GM19239 (cell line): ENCODE data around the gene SMIM44.

ENCODE experiments used
- DNase-seq: peaks from one replicate; pipeline ENCODE4 v3.0.0; 2011; ENCODE audit warnings: low spot score; ENCODE audit not compliant: insufficient read length
- FAIRE-seq: peaks from 2 replicates; lab custom pipeline; 2011; peaks lifted over from hg19 to GRCh38; lab: Jason Lieb, UNC

The SMIM44 gene

DNA sequence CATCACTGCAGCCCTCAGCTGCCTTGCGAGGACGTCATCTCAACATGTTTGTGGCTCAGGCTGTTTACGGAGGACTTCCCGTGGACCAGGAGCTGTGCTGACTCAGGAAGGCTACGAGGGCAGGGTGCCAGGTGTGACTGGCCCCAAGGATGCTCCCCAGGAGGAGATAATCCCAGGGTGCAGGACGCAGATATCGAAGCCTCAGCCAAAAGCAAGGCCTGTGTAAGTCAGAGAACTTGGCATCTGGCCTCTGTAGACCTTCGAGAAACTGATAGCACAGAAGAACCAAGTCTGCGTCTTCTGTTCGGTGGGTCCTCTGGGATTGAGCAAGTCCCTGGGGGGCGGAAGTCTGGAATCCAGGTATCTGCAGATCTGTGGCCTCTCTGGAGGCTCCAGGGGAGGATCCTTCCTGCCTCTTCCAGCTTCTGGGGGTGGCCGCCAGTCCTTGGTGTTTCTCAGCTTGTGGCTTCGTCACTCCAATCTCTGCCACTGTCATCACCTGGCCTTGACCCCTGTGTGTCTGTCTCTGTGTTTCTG is 19.9 kb upstream of the SMIM44 start:
- DNase-seq, result no peak
- no peak for FAIRE-seq

DNA sequence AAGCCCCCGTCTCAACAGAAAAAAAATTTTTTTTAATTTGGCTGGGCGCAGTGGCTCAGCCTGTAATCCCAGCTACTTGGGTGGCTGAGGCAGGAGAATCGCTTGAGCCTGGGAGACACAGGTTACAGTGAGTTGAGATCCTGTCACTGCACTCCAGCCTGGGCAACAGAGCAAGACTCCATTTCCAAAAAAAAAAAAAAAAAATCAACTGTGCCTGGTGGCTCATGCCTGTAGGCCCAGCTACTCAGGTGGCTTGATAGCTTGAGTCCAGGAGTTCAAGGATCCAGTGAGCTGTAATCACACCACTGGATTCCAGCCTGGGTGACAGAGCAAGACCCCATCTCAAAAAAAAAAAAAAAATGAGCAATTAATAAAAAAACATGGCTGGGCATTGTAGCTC is 18.5 kb upstream of the SMIM44 start:
- FAIRE-seq, result no peak
- no peak for DNase-seq

DNA sequence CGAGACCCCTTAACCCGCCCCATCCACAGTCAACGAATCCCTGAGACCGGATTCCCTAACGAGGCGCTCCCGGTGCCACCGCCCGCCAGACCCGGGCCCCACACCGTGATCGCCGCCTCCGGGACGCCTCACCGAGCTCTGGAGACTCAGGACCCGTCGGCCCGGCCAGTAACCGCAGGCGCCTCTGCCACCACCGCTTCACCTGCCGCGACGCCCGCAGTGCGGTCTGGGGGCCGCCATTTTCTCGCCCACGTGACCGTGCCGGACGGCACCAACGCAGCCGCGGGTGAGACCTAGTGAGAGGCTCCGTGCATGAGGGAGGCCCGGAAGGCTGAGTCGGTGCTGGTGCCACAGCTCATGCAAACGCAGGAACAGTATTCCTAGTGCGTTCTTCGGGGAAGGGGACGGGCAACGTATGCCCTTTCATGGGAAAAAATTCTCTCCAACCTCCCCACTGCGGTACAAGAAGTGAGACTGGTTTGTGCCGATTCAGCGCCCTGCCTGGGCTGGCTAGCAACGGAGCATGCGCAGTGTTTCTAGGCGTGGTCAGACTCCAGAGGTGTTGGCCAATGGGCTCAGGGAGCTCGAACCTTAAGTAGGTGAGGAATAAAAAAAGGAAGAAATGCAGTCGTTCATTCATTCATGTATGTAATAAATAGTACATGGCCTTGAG is 17.3 kb upstream of the SMIM44 start, which contains the start of gene DOHH:
Gene DOHH, minus strand, starts transcription at position 246 of the 673 bp plus-strand sequence. CDS start 3,860 bp downstream, outside the sequence.
- FAIRE-seq (peak; percentile 100), DNase-seq (peak; percentile 95)

DNA sequence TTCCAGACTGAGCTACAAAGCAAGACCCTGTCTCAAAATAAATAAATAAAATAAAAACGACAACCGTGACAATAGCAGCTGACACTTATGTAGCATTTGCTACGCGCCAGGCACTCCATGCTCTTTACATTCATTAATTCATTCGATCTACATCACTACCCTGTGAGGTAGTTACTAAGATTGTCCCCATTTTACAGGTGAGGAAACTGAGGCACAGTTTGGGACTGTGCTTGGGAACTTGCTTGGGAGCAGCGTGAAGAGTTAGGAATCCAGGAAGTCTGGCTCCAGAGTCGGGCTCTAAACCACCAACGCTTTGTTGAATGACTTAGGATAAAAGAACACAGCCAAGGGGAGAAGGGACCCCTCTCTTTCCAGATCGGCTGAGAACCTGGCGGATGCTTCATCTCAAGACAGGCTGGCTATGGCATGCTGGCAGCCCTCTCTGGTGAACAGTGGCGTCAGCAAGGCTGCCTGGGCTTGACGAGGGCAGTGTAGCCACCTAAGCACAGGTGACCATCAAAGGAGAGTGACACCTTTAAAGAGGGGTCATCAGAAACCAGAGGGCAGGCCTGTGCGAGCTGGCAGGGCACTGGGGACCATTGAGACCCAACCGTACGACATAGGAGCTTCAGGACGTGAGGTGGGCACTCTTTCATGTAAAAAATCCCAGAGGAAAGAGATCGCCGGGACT is 16.6 kb upstream of the SMIM44 start:
- DNase-seq, result no peak
- no peak for FAIRE-seq

DNA sequence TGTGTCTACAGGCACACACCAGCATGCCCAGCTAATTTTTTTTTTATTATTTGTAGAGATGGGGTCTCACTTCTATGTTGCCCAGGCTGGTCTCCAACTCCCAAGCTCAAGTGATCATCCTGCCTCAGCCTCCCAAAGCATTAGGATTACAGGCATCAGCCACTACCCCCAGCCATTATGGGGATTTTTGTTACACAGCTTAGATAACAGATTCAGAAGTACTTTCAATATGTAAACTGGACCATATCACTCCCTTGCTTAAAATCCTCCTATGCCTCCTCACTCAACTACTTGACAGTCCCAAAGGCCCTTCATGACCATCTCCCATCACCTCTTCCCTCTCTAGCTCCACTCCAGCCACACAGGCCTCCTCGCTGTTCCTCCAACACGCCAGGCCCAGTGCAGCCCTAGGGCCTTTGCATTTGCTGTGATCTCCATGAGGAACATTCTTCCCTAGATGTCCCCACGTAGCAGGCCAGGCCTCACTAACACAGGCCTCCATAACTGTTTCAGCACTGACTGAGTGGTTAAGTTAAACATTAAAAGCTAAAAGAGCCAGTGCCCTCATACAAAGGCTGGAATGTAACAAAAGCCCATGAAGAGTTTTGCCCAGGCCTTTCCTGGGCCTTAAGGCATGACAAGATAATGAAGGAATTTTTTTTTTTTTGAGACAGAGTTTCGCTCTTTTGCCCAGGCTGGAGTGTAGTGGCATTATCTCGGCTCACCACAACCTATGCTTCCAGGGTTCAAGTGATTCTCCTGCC is 14.7 kb upstream of the SMIM44 start:
- DNase-seq (no peak), FAIRE-seq (no peak)

DNA sequence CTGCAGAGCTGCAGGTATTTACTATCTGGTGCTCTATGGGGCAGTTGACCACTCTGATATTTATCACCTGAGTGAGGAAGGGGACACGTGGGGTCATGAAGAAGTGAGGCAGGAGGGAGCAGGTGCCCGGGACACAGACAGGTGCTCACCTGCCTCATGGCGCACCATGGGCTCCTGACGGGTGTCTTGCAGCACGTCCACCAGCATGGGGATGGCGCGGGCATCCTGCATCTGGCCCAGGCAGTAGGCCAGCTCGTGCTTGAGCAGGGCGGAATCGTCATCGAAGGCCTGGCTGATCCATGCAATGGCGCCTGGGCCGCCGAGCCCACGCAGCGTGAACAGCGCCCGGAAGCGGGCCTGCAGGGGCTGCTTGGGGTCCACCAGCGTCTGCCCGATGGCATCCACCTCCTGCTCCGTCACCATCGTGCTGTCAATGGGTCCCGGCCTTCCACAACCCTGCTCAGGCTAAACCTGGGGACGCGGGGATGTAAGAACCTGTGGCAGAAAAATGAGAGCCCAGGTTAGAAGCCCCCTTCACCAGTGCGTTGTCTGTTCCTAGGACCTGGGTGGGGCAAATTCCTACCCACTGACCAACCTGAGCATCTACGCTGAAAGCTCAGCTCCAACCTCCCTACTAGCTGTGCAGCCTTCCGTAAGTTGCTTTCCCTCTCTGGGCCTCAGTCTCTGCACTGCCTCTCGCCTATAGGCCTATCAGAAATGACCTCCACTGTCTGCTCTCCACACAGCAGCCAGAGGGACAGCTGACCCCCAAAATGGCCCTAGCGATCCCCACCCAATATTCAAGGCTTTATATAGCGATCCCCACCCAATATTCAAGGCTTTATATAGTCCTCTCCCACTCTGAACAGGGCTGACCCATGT is 13.4 kb upstream of the SMIM44 start:
- FAIRE-seq (no peak), DNase-seq (no peak)

DNA sequence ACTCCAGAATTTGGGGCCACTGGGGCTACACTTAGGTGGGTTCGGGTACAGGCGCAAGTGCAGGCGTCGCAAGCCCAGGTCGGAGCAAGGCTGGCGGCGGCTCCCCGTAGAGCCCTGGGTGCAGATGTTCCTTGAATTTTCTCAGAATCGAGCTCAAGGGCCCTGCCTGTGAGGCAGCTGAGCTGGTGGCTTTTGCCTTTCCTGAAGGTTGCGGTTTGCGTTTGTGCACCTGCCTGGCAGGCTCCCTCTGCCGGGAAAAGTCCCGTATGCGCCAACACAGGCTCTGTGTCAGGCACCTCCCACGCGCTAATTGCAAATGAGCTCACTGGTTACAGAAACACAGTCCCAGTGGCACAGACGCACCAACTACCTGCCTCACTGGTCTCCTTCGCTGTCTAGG is 11.3 kb upstream of the SMIM44 start:
- FAIRE-seq, result no peak
- DNase-seq, result no peak

DNA sequence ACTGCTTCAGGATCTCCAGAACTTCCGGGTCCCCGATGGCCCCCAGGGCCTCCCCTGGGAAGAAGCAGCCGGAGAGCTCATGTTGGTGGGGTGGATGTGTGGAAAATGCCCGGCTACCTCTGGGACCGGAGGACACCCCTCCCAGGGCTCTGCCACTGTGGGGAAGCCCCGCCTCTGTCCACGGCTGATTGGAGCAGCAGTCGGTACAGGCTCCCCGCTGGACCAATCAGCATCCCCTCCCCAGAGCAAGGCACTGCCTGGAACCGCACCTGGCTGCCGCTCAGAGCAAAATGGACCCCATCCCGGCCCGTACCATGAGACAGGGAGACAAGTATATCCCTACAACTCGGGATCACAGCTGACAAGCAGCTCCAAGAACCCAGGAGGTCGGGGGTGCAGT is 10.8 kb upstream of the SMIM44 start:
- no peak for DNase-seq
- FAIRE-seq, result no peak

DNA sequence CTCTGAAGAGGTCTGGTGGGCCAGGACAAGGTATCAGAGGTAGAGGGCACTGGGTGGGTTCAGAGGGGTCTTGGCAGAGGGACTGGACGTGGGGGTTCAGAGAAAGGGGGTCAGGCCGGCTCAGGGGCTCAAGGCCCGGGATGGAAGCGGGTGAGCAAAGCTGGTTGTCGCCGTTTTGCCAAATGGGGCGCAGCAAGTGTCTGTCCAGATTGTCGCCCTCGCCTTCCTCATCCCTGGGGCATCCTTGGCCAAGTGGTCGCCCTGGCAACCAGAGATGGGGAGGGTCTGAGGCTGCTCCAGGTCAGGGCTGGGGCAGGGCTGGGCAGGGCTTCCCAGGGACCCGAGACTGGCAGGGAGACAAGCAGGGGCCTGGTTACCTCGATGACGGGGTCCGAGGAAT is 10.4 kb upstream of the SMIM44 start:
- DNase-seq (no peak), FAIRE-seq (no peak)

DNA sequence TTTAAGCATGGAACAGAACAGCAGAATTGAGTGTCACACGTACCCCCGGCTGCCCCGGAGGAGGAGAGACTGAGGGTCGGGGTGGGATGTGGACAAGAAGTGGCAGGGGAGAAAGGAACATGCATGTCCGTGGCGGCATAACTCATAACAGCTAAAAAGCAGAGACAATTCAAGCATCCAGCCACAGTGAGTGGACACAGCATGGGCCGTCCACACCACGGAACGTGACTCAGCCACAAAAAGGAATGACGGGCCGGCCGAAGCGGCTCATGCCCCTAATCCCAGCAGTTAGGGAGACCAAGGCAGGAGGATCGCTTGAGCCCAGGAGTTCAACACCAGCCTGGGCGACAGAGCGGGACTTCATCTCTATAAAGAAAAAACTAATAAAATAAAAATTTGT is 9.7 kb upstream of the SMIM44 start:
- FAIRE-seq, result no peak
- DNase-seq, result no peak

DNA sequence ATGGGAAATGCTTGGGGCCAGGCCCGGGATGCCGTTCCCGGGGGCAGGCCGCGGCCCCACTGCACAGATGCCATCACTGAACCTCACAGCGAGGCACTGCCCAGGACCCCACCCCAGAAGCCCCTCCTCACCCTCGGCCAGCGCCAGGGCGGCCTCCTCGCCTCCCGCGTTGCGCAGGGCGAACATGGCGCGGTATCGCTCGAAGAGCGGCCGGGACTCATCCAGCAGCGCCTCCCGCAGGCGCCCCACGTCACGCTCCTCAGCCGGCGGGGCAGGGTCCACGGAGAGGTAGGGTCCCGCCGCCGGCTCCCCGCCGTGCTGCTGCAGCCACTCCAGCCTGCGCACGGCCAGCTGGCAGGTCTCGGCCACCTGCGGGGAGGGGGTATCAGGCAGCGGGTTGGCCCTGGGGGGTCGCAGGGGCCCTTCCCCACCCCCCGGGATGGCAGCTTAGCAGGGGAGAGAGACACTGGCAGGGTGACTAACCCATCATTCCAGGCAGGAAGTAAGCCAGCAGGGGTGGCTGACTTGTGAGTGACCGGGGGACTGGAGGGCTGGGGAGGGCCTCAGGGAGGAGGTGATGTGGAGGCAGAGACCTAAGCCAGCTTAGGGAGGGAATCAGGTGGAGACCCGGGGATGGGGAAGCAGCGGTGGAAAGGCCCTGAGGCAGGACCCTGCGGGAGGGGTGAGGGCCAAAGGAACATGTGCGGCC is 9.0 kb upstream of the SMIM44 start:
- no peak for FAIRE-seq
- DNase-seq, result no peak

DNA sequence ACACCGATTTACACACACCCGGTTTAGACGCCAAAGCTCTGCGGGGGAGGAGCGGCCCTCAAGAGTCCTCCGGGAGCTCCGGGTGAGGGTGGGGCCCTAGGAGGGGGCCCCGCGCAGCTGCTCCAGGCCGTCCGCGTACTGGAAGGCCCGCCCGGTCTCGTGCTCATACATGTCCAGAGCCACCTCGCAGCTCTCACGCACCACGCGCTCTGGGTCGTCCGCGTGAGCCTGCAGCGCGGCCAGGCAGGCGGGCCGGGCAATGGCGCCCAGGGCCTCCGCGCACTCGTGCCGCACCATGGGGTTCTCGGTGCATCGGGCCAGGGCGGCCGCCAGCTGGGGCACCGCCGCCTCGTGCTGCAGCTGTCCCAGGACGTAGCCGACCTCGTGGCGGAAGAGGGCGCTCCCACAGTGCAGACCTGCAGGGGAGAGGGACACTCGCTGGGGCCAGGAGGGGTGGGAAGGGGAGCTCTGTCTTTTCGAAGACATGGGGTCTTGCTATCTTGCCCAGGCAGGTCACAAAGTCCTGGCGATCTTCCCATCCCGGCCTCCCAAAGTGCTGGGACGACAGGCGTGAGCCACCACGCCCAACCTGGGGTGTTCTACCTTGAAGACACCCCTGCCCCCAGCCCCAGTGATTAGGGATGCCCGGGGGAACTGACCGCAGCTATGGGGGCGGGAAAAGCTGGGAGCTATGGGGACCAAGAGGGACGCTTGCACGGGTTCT is 8.3 kb upstream of the SMIM44 start:
- FAIRE-seq (no peak), DNase-seq (no peak)

DNA sequence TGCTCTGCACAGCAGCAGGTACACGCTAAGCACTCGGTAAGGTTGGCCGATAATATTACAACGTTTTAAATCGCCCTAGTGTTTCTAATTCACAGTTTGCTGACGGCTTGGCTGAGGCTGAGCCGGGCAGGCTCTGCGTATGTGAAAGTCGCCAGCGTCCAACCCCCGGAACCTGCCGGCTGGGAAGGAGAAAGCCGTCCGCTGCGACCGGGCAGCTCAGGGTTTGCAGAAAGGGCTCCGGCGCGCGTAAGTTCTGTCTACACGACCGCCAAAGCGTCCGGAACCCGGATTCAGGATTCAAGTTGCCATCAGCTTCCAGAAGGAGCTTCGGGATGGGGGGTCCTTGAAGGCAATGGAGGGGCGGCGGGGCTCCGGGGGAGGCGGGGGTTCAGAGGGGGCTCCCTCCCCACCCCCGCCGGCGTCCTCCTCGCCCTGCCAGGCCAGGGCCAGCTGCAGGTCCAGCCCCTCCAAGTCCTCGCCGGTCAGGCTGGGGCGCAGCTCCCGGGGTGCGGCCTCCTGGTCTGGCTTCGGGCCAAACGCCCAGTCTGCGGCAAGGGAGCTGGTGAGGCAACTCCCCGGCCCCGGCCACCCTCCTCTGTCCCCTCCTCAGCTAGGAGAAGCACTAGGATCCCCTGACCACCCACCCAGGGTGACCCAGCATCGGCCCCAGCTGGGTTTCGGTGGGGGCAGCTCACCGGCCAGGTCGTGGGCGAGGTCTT is 575 bp downstream of the SMIM44 start:
- DNase-seq, result no peak
- FAIRE-seq, result no peak

DNA sequence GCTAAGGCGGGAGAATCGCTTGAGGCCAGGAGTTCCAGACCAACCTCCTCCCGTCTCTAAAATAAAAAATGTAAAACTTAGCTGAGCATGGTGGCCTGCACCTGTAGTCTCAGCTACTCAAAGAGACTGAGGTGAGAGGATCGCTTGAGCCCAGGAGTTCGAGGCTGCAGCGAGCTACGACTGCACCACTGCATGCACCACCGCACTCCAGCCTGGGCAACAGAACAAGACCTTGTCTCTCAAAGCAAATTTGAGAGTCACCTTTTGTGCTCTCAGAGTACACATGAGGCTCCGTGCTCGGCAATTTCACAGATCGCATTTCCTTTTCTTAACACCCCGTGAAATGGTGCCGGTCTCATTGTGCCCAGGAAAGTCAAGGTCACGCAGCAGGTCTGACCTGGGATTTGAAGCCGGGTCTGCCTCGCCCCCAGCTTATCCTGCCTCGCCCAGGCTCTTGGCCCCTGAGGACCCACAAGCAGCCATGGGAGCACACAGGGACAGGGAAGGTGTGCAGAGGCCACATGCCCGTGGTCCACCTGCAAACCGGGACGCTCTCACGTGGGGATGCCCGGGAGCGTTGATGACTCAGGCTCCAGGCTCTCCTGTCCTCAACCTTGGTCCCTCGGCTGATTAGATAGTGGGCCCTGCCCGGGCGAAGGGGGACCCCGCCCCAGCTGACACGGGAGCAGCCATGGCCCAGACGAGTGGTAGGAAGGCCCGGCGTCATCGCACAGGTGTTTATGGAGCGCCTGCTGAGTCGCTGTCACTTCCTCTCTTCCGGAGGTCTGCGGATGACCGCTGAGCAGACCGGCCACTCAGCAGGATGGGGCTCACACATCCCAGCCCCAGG is 1.8 kb downstream of the SMIM44 start:
- no peak for FAIRE-seq

DNA sequence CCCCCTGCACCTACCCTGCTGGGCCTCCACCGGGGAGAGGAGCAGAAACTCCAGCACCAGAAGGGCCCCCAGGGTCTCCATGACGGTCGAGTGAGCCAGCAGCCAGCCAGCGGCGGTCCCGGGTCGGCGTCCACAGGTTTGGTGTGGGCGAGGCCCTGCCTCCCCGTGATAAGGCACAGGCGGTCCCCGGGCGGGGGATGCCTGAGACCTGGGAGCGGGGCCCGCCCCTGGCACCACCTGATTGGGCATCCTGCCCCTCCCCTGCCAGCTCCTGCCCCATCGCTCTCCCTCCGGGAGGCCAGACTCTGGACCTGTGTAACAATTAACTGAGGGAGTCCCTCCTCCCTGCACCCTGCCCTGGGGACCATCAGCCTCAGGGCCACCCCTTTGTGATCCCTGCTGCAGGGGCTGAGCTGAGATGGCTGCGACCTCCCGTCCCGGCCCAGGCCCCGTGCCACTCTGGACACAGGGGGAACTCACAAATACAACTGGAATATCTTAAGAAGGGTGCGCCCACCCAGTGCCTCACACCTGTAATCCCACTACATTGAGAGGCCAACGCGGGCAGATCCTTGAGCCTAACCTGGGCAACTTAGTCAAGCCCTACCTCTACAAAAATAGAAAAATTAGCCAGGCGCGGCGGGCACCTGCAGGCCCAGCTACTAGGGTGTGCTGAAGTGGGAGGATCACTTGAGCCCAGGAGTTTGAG is 2.7 kb downstream of the SMIM44 start, which contains the start of gene SMIM24:
Gene SMIM24, minus strand, starts transcription at position 143 of the 709 bp plus-strand sequence. Its CDS starts 62 bp downstream, at position 81.
- DNase-seq (no peak), FAIRE-seq (no peak)

More for the DNA sequence above, 1.8 kb downstream of the SMIM44 start:
- DNase-seq, result no peak

DNA sequence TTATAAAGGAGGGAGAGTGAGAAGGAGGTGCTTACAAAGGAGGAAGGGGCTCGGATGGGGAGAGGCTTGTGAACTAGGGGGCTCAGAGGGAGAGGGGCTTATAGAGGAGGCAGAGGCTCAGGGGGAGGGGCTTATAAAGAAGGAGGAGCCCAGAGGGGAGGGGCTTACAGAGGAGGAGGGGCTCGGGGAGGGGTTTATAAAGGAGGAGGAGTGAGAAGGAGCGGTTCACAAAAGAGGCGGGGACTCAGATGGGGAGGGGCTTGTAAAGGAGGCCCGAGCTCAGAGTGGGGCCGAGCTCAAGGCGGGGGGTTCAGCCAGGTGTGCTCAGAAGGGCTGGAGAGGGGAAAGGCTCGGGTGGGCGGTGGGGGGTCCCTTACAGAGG is 3.4 kb downstream of the SMIM44 start:
- no peak for DNase-seq

More for the DNA sequence above, 3.4 kb downstream of the SMIM44 start:
- FAIRE-seq, result no peak
